Panc1 (cell line): Measurements from ENCODE around the gene CIBAR2. TPM values are rescaled to one million over a fixed set of nuclear protein-coding genes. Genes with fewer than 3 reads are reported as not detected.
A peak's percentile ranks its signal among the peaks of the same experiment; 100 is the strongest.

Experiments
- ATAC-seq: fragments of 200-7000 bp; cut with Tn5 transposase; 2 replicates; pipeline ENCODE4 v1.9.1; 2020; ENCODE audit warnings: mild to moderate bottlenecking, moderate library complexity
- BruUV-seq: library from RNA; stranded (reverse); fragments of 400-500 nt; replicated peaks from 2 replicates; lab custom pipeline; 2021; lab: Mats Ljungman, UMichigan
- CTCF ChIA-PET: fragments of 300-600 bp; sonication (Branson Sonifier 250); formaldehyde crosslinking; loops from one replicate; lab custom pipeline; 2022; ENCODE audit warnings: antibody characterized with exemption; lab: Charles Lee
- POLR2A ChIA-PET: fragments of 300-600 bp; sonication (Branson Sonifier 250); formaldehyde crosslinking; loops from one replicate; lab custom pipeline; 2022; ENCODE audit warnings: antibody characterized with exemption; lab: Charles Lee
- DNase-seq: peaks from one replicate; pipeline ENCODE4 v3.0.0-alpha.2; 2010; ENCODE audit warnings: low read depth, low spot score
- H3K27ac ChIP-seq: 2 replicates; pipeline ENCODE4 v1.5.1; 2011; ENCODE audit warnings: mild to moderate bottlenecking, low read length, inconsistent platforms
- H3K27me3 ChIP-seq: fragments of 200-500 bp; sonication (Bioruptor generic); 2 replicates; pipeline ENCODE4 v1.6.0; 2014; ENCODE audit warnings: low read length, inconsistent platforms; ENCODE audit not compliant: control insufficient read depth, insufficient read depth
- H3K36me3 ChIP-seq: fragments of 200-500 bp; sonication (Bioruptor generic); 2 replicates; pipeline ENCODE4 v1.5.1; 2014; ENCODE audit warnings: inconsistent platforms, mild to moderate bottlenecking, low read length, moderate library complexity; ENCODE audit not compliant: control insufficient read depth, insufficient read depth
- H3K4me1 ChIP-seq: 2 replicates; pipeline ENCODE4 v1.5.1; 2011; ENCODE audit warnings: inconsistent platforms, mild to moderate bottlenecking, low read length, moderate library complexity; ENCODE audit not compliant: control insufficient read depth, insufficient read depth
- H3K4me3 ChIP-seq, 2 experiments: 2 replicates each; pipeline ENCODE4 v1.5.1; 2011 to 2012; ENCODE audit warnings: low read depth in 2 of 2, low read length in 2 of 2, mild to moderate bottlenecking in 2 of 2, inconsistent platforms in 1 of 2, moderate library complexity in 1 of 2
- H3K9me3 ChIP-seq: fragments of 200-500 bp; sonication (Bioruptor generic); 2 replicates; pipeline ENCODE4 v1.5.1; 2014; ENCODE audit warnings: low read depth, mild to moderate bottlenecking, inconsistent platforms, low read length, moderate library complexity; ENCODE audit not compliant: control insufficient read depth, insufficient read depth
- POLR2AphosphoS5 ChIP-seq: IDR thresholded peaks from 2 replicates; pipeline ENCODE4 v1.6.1; 2012; ENCODE audit warnings: mild to moderate bottlenecking, low read depth, low read length, moderate library complexity
- SIN3A ChIP-seq: IDR thresholded peaks from 2 replicates; pipeline ENCODE4 v1.6.1; 2012; ENCODE audit warnings: low read depth, mild to moderate bottlenecking, low read length, moderate library complexity, borderline replicate concordance; ENCODE audit not compliant: insufficient read depth
- TCF7L2 ChIP-seq: IDR thresholded peaks from 2 replicates; pipeline ENCODE4 v1.6.1; 2011; ENCODE audit warnings: mild to moderate bottlenecking, low read depth, low read length, inconsistent platforms
- in situ Hi-C: cut with HindIII; loops from 2 replicates; pipeline ENCODE4 v1.10.0; 2016; ENCODE audit warnings: low sequenced_read_pairs, low pct_unique_long_range_greater_than_20kb
- intact Hi-C: fragments of 100-400 bp; cut with micrococcal nuclease; formaldehyde crosslinking; loops from one replicate; pipeline ENCODE4 v1.10.0; 2022; ENCODE audit not compliant: unreplicated experiment
- total RNA-seq: library from RNA; stranded (reverse); gene quantifications from one replicate; pipeline ENCODE4 v1.2.1, GENCODE V29; 2021; ENCODE audit not compliant: unreplicated experiment
- TF ChIP-seq, protein P1 (sequence below), 2 experiments: IDR thresholded peaks; 2 replicates each; pipeline ENCODE4 v1.6.1; 2011 to 2012; ENCODE audit warnings: low read depth in 2 of 2, control low read depth in 1 of 2, low read length in 1 of 2, mild to moderate bottlenecking in 1 of 2, moderate library complexity in 1 of 2; ENCODE audit not compliant: insufficient read depth in 1 of 2
- TF ChIP-seq, protein P2 (sequence below): fragments of 450-650 bp; IDR thresholded peaks from 2 replicates; pipeline ENCODE4 v1.5.1; 2017; ENCODE audit warnings: mild to moderate bottlenecking

The CIBAR2 gene
- total RNA-seq, 1 experiment from 2014 or later: not detected

DNA sequence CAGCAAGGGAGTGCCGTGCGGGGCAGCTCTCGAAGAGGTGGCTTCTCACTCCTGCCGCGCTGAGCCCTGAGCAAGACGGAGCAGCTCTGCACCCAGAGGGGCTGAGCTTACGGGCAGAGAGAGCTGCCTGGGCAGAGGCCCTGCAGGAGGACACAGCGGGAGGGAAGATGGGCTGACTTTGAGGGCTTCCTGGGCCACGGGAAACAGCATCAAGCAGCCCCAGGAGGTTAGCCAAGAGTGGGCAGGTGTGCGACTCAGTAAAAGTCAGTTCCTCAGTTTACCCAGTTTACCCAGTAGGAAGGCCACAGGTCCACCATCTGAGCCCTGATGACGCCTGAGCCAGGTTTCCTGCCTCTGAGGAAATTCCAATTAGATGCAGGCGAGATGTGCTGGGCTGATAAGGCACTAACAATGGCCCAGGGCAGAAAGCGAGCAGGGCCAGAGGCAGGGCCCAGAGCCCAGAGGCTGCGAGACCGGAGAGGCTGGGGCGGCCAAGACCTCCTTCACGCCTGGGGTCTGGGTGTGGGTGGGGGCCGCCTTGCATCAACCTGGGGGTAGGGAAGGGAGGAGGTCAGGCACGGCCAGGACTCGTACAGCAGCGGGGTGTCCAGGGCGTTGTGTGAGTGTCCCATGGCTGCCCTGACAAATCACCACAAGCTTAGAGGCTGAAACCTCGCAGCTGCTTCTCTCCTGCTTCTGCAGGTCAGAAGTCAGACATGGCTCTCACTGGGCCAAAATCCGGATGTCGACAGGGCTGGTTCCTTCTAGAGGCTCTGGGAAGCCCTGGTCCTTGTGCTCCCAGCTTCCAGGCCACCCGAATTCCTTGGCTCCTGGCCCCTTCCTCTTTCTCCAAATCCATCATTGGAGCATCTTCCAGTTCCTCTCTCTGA is 32.0 kb upstream of the CIBAR2 start:
- H3K27ac ChIP-seq: peak overlapping the region; percentile 34; the same call in 1 of the 2 replicates
- intact Hi-C loops: no loop called here

DNA sequence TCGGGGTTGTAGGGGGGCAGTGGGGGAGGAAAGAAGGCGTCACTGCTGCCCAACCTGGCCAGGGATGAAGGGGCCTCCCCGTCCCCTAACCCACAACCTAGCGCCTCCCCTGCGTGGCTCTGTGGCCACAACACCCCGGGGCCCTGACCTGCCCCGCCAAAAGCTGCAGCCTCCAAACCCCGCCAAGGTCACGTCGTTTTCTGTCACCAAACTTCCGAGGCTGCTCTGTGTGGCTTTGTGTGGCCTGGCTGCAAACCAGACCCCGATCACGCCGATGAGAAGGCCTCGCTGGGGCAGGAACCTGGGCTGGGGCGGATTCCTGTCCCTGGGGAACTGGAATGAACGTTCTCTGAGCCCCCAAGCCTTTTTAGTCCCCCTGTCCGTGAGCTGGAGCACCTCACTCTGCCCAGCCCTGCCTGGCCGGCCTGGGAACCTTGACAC is 30.5 kb upstream of the CIBAR2 start:
- no peaks in the 10 kb centered on the region for H3K27me3 ChIP-seq
- in situ Hi-C loops (no loop called here), intact Hi-C loops (no loop called here)
- peaks cover 32% of the 10 kb centered on the region for H3K4me1 ChIP-seq
- ChIA-PET CTCF (no interaction called here), POLR2A (no interaction called here)
- H3K36me3 ChIP-seq: no peaks in the 10 kb centered on the region
- H3K9me3 ChIP-seq: no peaks in the 10 kb centered on the region
- ATAC-seq (no peak), DNase-seq (no peak)
- no peak overlapping the region for H3K27ac ChIP-seq
- no peak overlapping the region for H3K4me3 ChIP-seq
- no peak for TF ChIP-seq POLR2AphosphoS5
- TF ChIP-seq, protein P1, sequence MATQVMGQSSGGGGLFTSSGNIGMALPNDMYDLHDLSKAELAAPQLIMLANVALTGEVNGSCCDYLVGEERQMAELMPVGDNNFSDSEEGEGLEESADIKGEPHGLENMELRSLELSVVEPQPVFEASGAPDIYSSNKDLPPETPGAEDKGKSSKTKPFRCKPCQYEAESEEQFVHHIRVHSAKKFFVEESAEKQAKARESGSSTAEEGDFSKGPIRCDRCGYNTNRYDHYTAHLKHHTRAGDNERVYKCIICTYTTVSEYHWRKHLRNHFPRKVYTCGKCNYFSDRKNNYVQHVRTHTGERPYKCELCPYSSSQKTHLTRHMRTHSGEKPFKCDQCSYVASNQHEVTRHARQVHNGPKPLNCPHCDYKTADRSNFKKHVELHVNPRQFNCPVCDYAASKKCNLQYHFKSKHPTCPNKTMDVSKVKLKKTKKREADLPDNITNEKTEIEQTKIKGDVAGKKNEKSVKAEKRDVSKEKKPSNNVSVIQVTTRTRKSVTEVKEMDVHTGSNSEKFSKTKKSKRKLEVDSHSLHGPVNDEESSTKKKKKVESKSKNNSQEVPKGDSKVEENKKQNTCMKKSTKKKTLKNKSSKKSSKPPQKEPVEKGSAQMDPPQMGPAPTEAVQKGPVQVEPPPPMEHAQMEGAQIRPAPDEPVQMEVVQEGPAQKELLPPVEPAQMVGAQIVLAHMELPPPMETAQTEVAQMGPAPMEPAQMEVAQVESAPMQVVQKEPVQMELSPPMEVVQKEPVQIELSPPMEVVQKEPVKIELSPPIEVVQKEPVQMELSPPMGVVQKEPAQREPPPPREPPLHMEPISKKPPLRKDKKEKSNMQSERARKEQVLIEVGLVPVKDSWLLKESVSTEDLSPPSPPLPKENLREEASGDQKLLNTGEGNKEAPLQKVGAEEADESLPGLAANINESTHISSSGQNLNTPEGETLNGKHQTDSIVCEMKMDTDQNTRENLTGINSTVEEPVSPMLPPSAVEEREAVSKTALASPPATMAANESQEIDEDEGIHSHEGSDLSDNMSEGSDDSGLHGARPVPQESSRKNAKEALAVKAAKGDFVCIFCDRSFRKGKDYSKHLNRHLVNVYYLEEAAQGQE (IDR thresholded peaks at IDR 0.05; ENCODE audit: insufficient read depth in 1 of 2, low read depth in 2 of 2, low read length in 1 of 2): no peak
- TF ChIP-seq SIN3A: no peak
- TF ChIP-seq TCF7L2: no peak
- TF ChIP-seq, protein P2, sequence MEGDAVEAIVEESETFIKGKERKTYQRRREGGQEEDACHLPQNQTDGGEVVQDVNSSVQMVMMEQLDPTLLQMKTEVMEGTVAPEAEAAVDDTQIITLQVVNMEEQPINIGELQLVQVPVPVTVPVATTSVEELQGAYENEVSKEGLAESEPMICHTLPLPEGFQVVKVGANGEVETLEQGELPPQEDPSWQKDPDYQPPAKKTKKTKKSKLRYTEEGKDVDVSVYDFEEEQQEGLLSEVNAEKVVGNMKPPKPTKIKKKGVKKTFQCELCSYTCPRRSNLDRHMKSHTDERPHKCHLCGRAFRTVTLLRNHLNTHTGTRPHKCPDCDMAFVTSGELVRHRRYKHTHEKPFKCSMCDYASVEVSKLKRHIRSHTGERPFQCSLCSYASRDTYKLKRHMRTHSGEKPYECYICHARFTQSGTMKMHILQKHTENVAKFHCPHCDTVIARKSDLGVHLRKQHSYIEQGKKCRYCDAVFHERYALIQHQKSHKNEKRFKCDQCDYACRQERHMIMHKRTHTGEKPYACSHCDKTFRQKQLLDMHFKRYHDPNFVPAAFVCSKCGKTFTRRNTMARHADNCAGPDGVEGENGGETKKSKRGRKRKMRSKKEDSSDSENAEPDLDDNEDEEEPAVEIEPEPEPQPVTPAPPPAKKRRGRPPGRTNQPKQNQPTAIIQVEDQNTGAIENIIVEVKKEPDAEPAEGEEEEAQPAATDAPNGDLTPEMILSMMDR: no peak
- BruUV-seq: no TSS peak

More for the DNA sequence above, 32.0 kb upstream of the CIBAR2 start:
- ChIA-PET CTCF (no interaction called here), POLR2A (no interaction called here)
- H3K36me3 ChIP-seq: no peaks in the 10 kb centered on the region
- H3K27me3 ChIP-seq: no peaks in the 10 kb centered on the region
- no peak for ATAC-seq
- no TSS peak for BruUV-seq
- H3K4me3 ChIP-seq: no peak overlapping the region
- TF ChIP-seq POLR2AphosphoS5 (no peak), SIN3A (no peak), TCF7L2 (no peak)
- TF ChIP-seq, protein P2: no peak
- TF ChIP-seq, protein P1 (IDR thresholded peaks at IDR 0.05; ENCODE audit: insufficient read depth in 1 of 2, low read depth in 2 of 2, low read length in 1 of 2): no peak
- H3K4me1 ChIP-seq: peaks cover 32% of the 10 kb centered on the region
- DNase-seq: no peak
- in situ Hi-C loops: no loop called here
- H3K9me3 ChIP-seq: no peaks in the 10 kb centered on the region
